Measurements from ENCODE around the gene BCL2. TPM values are rescaled to one million over a fixed set of nuclear protein-coding genes. Genes with fewer than 3 reads are reported as not detected.

Gene BCL2
- total RNA-seq, 1 donor from 2014 or later = 16.5 TPM

- H3K27me3 Mint-ChIP-seq = no peaks in the 10 kb centered on the region
- no peaks in the 10 kb centered on the region for H3K9me3 Mint-ChIP-seq
- H3K27ac Mint-ChIP-seq = no peak overlapping the region
- TF ChIP-seq CTCF (conservative IDR thresholded peaks at IDR 0.05) = no peak
- no peak for DNase-seq (ENCODE audit: extremely low spot score, unreplicated experiment)
- H3K36me3 Mint-ChIP-seq = peaks cover 17% of the 10 kb centered on the region
- H3K4me3 Mint-ChIP-seq = no peak overlapping the region
- peaks cover 34% of the 10 kb centered on the region for H3K4me1 Mint-ChIP-seq (ENCODE audit: unreplicated experiment)
Measured at GRCh38 chr18:63298400-63299365, 20.9 kb downstream of the BCL2 start.

GRCh38 chr18:63297687-63298399, 21.7 kb downstream of the BCL2 start:
- no peaks in the 10 kb centered on the region for H3K27me3 Mint-ChIP-seq
- DNase-seq (ENCODE audit: extremely low spot score, unreplicated experiment) = no peak
- no peak overlapping the region for H3K27ac Mint-ChIP-seq
- peaks cover 22% of the 10 kb centered on the region for H3K36me3 Mint-ChIP-seq
- H3K9me3 Mint-ChIP-seq = no peaks in the 10 kb centered on the region
- TF ChIP-seq CTCF (conservative IDR thresholded peaks at IDR 0.05) = no peak
- no peak overlapping the region for H3K4me3 Mint-ChIP-seq
- H3K4me1 Mint-ChIP-seq (ENCODE audit: unreplicated experiment) = peaks cover 32% of the 10 kb centered on the region

GRCh38 chr18:63293935-63294334, 25.6 kb downstream of the BCL2 start:
- no peak for TF ChIP-seq CTCF (conservative IDR thresholded peaks at IDR 0.05)
- Mint-ChIP-seq H3K27me3 (no peaks in the 10 kb centered on the region), H3K27ac (no peak overlapping the region), H3K4me1 (ENCODE audit: unreplicated experiment) (peaks cover 19% of the 10 kb centered on the region), H3K36me3 (peaks cover 12% of the 10 kb centered on the region), H3K4me3 (no peak overlapping the region), H3K9me3 (no peaks in the 10 kb centered on the region)
- no peak for DNase-seq (ENCODE audit: extremely low spot score, unreplicated experiment)

GRCh38 chr18:63292831-63293683, 26.5 kb downstream of the BCL2 start:
- Mint-ChIP-seq H3K9me3 (no peaks in the 10 kb centered on the region), H3K36me3 (peaks cover 12% of the 10 kb centered on the region), H3K4me1 (ENCODE audit: unreplicated experiment) (peaks cover 11% of the 10 kb centered on the region), H3K4me3 (no peak overlapping the region), H3K27me3 (no peaks in the 10 kb centered on the region), H3K27ac (no peak overlapping the region)
- no peak for DNase-seq (ENCODE audit: extremely low spot score, unreplicated experiment)
- no peak for TF ChIP-seq CTCF (conservative IDR thresholded peaks at IDR 0.05)

GRCh38 chr18:63291278-63291677, 28.3 kb downstream of the BCL2 start:
- Mint-ChIP-seq H3K4me1 (ENCODE audit: unreplicated experiment) (peaks cover 7% of the 10 kb centered on the region), H3K27me3 (no peaks in the 10 kb centered on the region), H3K27ac (no peak overlapping the region), H3K36me3 (peaks cover 14% of the 10 kb centered on the region), H3K4me3 (no peak overlapping the region), H3K9me3 (no peaks in the 10 kb centered on the region)
- no peak for DNase-seq (ENCODE audit: extremely low spot score, unreplicated experiment)
- TF ChIP-seq CTCF (conservative IDR thresholded peaks at IDR 0.05) = no peak
